Activated CD8-positive, alpha-beta memory T cell treated with anti-CD3 and anti-CD28 coated beads for 48 hours (primary cell): ENCODE data around the gene ZNF428.
"Not testable (repeated sequence)": the region's sequence is repeated elsewhere in the genome, so short reads cannot be mapped to it uniquely, and the experiment has no call there.

Experiments
- DNase-seq, 3 experiments: peaks; one replicate each; pipeline ENCODE4 v3.0.0-alpha.2; 2020; ENCODE audit warnings: low read depth in 2 of 3, low spot score in 2 of 3

The ZNF428 gene, protein sequence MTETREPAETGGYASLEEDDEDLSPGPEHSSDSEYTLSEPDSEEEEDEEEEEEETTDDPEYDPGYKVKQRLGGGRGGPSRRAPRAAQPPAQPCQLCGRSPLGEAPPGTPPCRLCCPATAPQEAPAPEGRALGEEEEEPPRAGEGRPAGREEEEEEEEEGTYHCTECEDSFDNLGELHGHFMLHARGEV

DNA sequence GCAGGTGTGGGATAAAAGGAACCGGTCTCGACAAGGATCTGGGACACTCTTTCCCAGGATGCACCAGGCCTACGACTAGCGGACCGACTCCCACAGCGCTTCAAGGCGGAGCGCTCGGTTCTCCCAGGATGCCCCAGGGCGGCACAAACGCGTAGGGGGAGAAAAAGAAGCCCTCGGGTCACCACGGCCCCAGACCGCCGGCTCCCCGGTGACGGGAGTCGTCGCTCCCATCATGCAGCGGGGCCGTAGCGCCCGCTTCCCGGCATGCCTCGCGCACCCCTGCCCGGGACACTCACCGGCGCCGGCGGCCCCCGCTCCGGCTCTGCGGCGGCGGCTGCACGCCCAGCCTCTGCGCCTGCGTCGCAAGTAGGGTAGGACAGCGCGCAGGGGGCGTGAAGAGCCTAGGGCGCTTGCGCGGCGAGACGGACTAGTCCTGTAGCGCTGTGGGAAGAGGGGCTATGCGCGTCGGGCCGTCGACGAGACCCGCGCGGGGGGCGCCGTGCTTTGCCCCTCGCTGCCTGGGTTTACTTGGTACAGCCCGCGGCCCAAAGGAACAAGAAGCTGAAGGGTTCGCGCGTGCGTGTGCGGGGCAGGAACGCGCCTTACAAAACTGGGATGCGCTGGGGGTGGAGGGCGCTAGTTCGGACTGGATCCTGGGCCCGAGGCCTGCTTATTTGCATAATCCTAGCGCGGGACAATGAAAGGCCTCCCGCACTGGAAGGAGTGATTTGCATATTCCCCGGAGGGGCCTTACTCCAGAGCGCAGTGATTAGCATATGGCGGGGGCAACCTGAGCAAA, at the start of gene ZNF428:
Gene ZNF428 (minus strand): TSS at position 368 of the 799 bp plus-strand sequence. CDS start 5,325 bp downstream, outside the sequence.
- peak; percentile 65 to 79 (median 78) for DNase-seq

DNA sequence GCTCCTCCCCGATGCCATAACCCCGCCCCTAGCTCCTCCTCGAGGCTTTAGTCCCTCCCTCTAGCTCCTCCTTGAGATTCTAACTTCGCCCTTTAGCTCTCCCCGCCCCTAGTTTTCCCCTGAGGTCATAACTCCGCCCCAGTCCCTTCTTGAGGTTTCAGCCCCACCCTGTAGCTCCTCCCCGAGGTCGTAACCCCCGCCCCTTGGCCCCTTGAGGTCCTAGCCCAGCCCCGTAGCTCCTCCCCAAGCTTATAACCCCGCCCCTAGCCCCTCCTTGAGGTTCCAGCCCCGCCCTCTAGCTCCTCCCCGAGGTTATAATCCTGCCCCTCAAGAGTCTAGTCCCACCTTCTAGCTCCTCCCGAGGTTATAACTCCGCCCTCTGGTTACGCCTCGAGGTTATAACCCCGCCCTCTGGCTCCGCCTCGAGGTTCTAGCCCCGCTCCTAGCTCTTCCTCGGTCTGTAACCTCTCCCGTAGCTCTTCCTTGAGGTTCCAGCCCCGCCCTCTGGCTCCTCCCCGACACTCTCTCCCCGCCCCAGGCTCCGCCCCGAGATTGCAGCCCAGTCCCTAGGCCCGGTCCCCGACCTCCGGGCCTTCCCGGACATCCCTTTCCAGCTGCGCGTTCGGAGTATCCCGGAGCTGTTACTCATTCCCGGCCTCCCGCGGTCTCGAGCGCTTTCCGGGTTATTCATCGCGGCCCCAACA, 49.1 kb upstream of the ZNF428 start:
- DNase-seq, result peak; percentile 81 to 95 (median 90)

DNA sequence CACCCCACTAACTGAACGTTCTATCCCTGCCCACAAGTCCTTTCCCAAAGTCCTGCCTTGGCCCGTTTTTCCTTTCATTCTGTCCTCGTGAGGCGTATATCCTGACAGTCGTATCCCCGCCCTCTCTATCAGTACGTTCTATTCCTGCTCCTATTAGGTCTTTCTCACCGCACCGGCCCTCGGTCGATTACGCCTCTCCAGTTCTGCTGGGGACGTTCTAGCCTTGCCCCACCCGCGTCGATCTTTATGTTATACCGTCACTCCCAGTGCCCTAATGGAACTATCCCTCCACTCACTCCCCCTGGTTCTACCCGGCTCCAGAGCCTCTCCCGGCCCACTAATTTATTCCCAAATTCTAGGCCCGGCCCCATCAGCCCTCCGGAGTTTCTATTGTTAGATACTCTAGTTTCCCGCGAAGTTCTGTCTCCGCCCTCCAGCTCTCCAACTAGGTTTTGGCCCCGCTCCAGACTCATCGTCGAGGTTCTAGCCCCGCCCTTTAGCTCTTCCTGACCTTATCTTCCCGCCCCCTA, 48.5 kb upstream of the ZNF428 start:
- peak in 1 of 3 experiments; percentile 88 for DNase-seq

DNA sequence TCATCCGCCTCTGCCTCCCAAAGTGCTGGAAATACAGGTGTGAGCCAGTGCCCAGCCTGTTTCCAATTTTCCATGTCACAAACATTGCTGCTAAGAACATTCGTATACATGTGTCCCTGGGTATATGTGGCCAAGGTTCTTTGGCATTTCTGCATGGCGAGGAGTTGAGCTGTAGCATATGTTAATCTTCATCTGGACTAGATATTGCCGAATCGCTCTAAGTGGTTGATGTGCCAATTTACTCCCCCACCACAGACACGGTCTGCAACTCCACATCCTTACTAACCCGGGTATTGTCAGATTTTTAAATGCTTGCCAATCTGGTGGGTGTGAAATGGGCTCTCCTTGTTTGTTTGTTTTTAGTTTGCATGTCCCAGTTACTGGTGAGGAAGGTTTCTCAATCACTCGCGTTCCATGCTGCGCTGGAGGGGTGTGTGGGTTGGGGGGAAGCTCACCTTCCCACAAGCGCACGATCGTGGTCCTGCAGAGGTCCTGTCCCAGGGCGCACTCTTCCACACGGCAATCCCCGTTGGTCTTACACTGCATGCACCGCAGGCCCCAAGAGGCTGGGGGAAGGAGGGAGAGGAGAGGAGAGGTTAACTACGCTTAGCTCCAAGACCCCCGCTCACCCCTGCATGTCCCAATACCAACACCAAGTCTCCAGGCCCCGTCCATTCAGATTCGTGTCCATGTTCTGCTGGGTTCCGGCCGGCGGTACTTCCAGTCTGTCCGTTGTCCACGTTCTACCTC, 47.9 kb upstream of the ZNF428 start:
- no peak for DNase-seq

DNA sequence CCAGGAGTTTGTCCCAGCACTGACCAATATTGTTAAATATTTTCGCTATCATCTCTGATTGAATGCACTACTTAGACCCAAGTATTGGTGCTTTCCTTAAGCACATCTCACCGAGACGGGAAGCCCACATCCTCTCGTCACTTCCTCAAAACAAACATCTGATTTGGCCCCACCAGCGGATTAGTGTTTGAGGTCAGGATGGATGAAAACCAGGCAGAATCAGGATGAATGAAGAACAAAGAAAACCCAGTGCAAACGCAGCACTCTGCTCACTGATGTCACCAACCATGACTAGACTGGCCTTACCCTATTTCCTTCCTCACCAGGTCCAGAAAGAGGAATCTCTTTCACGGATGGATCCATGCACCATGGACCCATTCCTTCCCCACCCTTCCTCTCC, 44.6 kb upstream of the ZNF428 start:
- no peak for DNase-seq

DNA sequence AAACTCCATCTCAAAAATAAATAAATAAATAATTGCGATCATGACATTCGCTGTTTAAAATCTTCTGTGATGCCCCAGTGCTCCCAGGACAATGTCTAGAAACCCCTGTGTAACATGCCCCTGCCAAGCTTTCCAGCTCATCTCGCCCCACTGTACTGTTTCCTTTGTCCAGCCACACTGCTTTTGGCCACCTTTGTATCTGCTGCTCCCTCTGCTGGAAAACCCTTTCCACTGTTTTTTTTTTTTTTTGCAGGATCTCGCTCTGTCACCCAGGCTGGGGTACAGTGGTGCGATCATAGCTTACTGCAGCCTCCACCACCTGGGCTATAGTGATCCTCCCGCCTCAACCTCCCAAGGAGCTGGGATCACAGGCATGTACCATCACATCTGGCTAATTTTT, 43.1 kb upstream of the ZNF428 start:
- no peak for DNase-seq

DNA sequence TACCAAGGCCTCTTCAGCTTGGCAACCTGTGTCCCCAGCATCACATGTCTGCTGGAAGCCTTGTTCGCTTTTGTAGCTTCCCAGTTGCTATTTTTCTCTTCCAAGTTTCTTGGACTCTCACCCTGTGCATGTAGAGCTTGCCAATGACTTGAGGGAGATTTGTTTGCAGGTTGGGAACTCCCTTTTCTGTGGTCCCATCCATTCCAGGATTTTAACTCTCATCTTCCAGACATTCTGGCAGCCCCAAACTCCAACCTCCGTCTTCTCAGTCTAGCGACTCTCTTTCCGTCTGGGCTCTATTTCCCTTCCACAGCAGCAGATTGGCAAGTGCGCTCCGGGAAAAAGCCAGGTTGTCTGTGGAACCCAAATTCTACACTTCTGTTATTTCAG, 41.5 kb upstream of the ZNF428 start:
- DNase-seq, result no peak

DNA sequence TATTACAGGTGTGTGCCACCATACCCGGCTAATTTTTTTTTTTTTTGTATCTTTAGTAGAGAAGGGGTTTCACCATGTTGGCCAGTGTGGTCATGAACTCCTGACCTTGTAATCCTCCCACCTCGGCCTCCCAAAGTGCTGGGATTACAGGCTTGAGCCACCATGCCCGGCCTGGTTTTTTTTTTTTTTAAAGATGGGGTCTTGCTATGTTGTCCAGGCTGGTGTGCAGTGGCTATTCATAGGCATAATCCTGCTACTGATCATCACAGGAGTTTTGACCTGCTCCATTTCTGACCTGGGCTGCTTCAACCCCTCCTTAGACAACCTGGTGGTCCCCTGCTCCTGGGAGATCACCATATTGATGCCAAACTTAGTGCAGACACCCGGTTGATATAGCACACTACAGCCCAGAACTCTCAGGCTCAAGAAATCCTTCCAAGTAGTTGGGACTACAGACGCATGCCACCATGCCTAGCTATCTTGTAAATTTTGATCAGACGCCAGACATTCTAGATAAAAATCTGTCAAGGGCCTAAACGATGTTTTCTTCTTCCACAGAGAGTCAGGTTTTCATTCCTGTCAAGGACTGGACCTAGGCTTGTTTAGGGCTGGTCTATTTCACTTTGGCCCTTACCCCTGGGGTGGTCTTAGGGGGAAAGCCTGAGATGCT, 41.0 kb upstream of the ZNF428 start:
- DNase-seq, result no peak

DNA sequence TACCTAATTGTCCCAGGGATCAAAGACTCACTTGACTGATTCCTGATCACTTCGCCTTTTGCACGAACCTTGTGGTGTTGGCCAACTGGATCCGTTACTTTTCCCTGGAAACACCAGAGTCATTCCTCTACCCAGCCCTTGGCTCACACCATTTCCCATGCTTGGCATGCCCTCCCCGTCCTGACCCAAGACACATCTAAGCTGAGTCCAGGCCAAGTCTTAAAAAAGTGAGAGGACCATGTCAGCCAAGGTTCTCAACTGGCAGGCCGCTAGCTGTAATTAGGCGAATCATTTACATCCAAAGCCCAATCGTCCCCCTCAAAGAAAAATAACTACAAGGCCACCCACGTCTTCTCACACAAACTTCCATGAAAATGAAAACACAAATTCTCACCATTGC, 39.1 kb upstream of the ZNF428 start:
- DNase-seq, result no peak

DNA sequence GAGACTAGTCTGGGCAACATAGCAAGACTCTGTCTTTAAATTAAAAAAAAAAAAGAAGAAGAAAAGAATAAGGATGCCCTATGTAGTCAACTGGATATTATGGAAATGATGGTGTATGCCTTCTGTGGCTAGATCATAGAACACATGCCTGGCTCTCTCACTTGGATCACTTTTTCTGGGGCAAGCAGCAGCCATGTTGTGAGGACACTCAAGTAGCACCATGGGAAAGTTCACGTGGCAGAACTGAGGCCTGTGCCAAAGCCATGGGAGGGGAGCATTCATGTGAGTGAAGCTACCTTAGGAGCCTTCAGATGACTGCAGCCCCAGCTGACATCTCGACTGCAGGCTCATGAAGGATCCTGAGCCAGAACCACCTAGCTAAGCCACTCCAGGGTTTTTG, 38.6 kb upstream of the ZNF428 start:
- no peak for DNase-seq

DNA sequence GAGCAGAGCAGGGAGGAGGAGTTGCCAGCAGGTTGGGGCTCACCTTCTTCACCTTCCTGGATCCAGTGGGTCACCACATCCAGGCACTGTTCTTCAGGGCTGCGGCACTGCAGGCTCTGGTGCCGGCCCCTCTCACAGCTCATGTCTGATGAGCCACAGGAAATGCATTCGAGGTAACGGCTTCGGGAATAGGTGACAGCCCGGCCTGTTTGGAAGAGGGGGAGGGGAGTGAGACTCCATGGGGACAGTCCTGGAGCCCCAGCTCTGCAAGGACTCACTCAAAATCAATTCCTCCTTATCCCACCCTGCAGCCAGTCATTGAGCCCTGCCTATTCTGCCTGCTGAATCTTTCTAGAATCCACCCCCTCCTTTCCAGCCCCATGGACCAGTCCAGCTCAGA, 37.0 kb upstream of the ZNF428 start:
- no peak for DNase-seq

DNA sequence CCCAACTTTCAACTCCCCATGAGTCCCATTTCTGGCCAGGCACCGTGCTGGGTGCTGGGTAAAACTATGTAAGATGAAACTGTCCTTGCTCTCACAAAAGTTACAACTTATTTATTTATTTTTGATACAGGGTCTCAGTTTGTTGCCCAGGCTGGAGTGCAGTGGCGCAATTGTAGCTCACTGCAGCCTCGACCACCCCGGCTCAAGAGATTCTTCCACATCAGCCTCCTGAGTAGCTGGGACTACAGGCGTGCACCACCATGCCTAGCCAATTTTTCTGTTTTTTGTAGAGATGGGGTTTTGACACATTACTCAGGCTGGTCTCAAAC, 33.1 kb upstream of the ZNF428 start:
- DNase-seq, result no peak

DNA sequence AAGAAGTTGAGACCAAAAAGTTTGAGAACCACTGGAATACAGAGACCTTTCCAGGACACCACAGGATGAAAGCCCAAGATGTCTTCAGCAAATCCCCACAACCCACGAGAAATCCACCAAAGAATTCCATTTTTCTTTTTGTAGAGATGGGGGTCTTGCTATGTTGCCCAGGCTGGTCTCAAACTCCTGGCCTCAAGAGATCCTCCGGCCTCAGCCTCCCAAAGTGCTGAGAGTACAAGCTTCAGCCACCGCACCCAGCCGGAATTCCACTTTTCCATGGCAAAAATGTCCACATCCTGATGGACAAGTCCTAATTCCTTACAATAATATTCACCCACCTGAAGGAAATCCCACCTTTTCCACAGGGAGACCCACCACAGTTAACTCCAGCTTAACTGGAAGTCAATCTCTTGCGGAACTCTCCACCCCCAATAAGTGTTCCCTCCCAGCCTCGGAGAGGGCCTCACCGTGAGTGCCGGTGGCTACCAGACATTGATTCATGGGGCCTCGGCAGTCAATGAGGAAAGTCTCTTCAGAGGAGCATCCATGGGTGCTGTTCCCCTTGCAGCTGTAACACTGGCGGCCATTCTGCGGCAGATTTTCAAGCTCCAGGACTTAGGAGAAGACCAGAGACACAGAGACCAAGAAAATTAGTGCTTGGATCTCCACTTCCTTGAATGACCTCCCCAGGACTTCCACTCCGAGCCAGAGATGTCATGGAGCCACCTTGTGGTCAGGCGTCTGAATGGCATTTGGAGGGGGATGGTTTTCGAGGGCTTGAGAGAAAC, 32.5 kb upstream of the ZNF428 start:
- DNase-seq, result no peak

DNA sequence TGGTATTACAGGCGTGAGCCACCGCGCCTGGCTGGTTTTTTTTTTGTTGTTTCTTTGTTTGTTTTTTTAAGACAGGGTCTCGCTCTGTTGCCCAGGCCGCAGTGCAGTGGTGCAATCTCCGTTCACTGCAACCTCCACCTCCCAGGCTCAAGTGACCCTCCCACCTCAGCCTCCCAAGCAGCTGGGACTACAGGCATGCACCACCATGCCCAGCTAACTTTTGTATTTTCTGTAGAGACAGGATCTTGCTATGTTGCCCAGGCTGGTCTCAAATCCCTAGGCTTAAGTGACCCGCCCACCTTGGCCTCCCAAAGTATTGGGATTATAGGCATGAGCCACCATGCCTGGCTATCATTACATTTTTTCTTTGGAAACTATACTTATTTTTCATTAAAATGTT, 30.8 kb upstream of the ZNF428 start:
- not testable (repeated sequence) for DNase-seq

DNA sequence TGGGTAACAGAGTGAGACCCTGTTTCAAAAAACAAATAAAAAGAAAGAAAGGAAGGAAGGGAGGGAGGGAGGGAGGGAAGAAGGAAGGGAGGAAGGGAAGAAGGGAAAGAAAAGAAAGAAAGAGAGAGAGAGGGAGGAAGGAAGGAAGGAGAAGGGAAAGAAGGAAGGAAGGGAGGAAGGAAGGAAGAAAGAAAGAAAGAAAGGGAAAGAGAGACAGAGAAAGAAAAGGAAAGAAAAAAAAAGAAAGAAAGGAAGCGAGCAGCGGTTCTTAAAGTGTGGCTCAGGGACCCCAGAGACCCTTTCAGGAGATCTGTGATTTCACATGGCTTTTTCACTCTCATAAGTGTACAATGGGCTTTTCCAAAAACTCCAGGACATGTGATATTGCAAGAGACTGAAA, 30.1 kb upstream of the ZNF428 start:
- DNase-seq, result no peak

DNA sequence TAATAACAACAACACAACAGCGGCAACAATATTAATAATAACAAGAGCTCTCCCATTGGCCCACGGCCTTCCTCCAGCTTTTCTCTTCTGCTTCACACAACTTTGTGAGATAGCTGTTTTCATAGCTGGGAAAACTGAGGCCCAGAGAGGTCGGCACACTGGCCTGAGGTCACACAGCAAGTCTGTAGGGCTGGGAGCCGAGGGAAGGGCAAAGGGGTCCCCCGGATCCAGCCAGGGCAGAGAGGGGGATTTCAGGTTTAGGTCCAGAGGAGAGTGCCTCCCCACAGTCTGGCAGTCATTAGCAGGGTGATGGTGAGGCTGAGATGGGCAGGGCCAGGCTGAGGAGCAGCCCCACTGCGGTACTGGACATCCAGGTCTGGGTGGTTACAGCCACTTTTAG, 29.2 kb upstream of the ZNF428 start:
- DNase-seq, result no peak

DNA sequence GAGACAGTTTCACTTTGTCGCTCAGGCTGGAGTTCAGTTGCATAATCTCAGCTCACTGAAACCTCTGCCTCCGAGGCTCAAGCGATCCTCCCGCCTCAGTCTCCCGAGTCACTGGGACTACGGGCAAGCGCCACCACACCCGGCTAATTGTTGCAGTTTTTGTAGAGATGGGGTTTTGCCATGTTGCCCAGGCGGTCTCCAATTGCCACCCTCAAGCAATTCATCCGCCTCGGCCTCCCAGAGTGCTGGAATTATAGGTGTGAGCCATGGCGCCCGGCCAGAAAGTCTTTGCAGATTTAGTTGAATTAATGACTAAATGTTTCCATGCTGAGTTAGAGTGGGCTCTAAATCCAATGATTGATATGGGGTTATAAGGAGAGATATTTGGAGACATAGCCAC, 24.8 kb upstream of the ZNF428 start:
- DNase-seq, result no peak

DNA sequence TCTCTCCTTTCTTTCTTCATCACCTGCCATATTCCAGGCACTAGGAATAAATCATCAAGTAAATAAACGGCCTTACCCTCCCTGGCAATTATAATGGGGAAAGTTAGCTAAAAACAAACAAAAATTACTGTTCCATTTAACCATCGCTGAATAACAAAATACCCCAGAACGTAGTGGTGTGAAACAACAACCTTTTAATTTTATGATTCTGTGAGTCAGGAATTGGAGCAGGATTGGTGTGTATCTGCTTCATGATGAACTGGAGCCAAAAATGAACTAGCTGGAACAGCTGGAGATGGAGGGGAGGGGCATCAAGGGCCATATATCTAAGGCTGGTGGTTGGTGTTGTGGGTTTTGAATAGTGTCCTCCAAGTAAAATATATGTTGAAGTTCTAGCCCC, 23.9 kb upstream of the ZNF428 start:
- DNase-seq, result no peak

DNA sequence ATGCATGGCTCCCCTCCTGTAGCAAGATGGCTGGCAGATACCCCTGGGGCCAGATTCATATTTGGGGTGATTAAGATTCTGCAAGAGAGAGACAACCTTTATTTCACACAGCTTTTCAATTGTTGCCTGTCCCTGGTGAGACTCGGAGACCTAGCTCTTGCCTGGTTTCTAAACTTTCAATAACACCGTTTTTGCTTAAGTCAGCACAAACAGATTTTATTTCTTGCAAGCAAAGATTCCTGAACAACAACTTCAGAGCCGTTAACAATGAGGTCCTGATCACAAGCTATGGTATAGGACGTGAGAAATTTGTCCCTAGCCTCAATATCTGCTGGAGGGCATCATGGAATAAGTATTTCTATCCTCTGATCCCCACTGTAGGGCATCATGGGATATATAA, 23.1 kb upstream of the ZNF428 start:
- no peak for DNase-seq

DNA sequence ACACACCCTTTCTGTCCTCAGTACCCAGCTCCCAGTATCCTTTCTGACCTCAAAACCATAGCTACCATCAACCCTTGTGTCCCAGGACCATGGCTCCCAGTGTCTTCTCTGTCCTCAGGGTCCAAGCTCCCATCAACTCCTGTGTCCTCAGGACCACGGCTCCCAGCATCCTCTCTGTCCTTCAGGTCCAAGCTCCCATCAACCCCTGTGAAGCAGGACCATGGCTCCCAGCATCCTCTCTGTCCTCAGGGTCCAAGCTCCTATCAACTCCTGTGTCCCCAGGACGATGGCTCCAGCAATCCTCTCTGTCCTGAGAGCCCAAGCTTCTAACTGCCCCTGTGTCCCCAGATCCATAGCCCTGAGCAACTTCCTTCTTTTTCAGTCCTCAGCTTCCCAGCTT, 21.9 kb upstream of the ZNF428 start:
- no peak for DNase-seq
